NCI-H526 (cell line): Measurements from ENCODE around the gene ITGAV.

Experiments used
- DNase-seq, 2 experiments: peaks; one replicate each; lab custom pipeline; 2025; lab: John Stamatoyannopoulos, UW

Gene ITGAV

DNA sequence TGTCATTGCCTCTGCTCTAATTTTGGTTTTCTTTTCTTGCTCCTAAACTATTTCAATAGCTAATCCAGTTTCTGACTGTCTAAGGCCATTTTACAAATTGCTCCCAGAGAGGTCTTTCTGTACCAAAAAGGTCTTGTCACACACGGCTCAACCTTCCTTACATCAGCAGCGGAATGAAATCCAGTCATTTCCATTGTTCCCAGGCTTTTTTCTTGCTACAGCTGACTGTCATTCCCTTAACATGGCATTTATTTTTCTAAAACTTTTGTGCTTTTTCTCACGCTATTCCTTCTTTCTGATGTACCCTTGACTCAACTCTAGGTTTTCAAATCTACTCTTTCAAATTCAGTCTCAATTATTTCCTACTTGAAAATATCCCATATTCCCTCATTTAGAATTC is 128.3 kb downstream of the ITGAV start:
- DNase-seq, result no peak

DNA sequence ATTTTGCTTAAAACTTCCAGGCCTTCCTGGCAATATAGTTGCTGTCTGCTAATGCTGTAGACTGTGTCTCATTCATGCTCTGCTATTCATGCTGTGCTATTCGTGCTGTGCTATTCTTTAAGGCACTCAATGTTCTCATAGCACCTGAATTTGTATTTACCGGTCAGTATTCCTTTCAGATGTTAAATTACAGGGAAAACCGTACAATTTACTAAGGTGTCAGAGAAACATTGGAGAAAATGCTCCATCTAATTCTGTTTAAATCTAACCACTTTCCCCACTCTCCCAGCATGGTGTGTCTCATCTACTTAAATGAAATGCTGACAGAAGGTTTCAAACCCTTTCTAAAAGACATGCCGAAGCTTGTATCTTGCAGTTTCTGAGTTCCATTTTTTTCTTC is 129.0 kb downstream of the ITGAV start:
- DNase-seq, result no peak

- DNase-seq, result no peak
Measured at GRCh38 chr2:186721956-186722355, 132.1 kb downstream of the ITGAV start.

- no peak for DNase-seq
Measured at GRCh38 chr2:186724736-186725135, 134.9 kb downstream of the ITGAV start.

DNA sequence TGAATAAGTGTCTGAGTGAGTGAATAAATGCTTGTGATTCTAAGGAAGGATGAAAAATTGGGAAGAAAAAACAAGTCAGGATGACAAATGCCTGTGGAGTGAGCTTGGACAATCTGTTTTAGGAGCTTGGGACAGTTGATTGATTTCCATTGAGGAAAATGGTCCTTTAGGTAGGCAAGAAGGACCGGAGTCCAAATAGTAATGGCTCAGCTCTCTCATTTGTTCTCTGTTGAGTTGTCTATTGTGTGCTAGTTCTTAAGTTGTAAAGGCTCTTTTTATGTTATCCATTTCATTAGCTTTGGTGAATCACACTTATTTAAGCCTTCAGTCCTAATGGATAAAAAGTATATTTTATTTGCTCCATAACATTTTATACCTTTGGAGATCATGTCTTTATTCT is 135.9 kb downstream of the ITGAV start:
- DNase-seq, result no peak

- no peak for DNase-seq
Measured at GRCh38 chr2:186726938-186727337, 137.1 kb downstream of the ITGAV start.

GRCh38 chr2:186728631-186729030 is 138.8 kb downstream of the ITGAV start:
- DNase-seq, result no peak
